ENCODE measurements around the gene OPCML.

Gene OPCML

GRCh38 chr11:132962041-132962440 lies 570.3 kb downstream of the OPCML start:
- no peak overlapping the region for H3K4me2 ChIP-seq (ENCODE audit: low read depth, low read length)
- TF ChIP-seq EZH2 (optimal IDR thresholded peaks at IDR 0.05; ENCODE audit: low read depth, low read length), result no peak
- TF ChIP-seq EZH2phosphoT487 (IDR thresholded peaks at IDR 0.05; ENCODE audit: low read length), result no peak
- TF ChIP-seq CTCF (IDR thresholded peaks at IDR 0.05; ENCODE audit: low read length), result no peak
- no peak overlapping the region for H3K27ac ChIP-seq (ENCODE audit: low read length)
- H3K79me2 ChIP-seq (ENCODE audit: low read length), result no peaks in the 10 kb centered on the region
- DNase-seq, result no peak
- no peaks in the 10 kb centered on the region for H4K20me1 ChIP-seq (ENCODE audit: insufficient read depth, low read length)
- H3F3A ChIP-seq (ENCODE audit: insufficient read depth, low read length), result no peaks in the 10 kb centered on the region
- H3K4me1 ChIP-seq (ENCODE audit: low read length), result no peaks in the 10 kb centered on the region
- H3K9me3 ChIP-seq (replicated peaks; ENCODE audit: insufficient read depth, low read length), result no peaks in the 10 kb centered on the region
- no peaks in the 10 kb centered on the region for H3K9me2 ChIP-seq (replicated peaks; ENCODE audit: insufficient read depth, low read length)
- H2AFZ ChIP-seq (ENCODE audit: low read length), result no peak overlapping the region
- no peaks in the 10 kb centered on the region for H3K27me3 ChIP-seq (replicated peaks; ENCODE audit: insufficient read depth, low read length)
- no peak overlapping the region for H3K4me3 ChIP-seq (ENCODE audit: low read length)
- H3K36me3 ChIP-seq (replicated peaks; ENCODE audit: insufficient read depth, low read length), result no peaks in the 10 kb centered on the region
- no peak overlapping the region for H3K9ac ChIP-seq (ENCODE audit: low read length)

GRCh38 chr11:132961453-132961852 lies 570.8 kb downstream of the OPCML start:
- Histone ChIP-seq H2AFZ (ENCODE audit: low read length) (no peak overlapping the region), H3K79me2 (ENCODE audit: low read length) (no peaks in the 10 kb centered on the region), H3K4me2 (ENCODE audit: low read depth, low read length) (no peak overlapping the region), H3K36me3 (replicated peaks; ENCODE audit: insufficient read depth, low read length) (no peaks in the 10 kb centered on the region), H3K9me3 (replicated peaks; ENCODE audit: insufficient read depth, low read length) (no peaks in the 10 kb centered on the region), H3F3A (ENCODE audit: insufficient read depth, low read length) (no peaks in the 10 kb centered on the region), H3K27me3 (replicated peaks; ENCODE audit: insufficient read depth, low read length) (no peaks in the 10 kb centered on the region), H4K20me1 (ENCODE audit: insufficient read depth, low read length) (no peaks in the 10 kb centered on the region), H3K9ac (ENCODE audit: low read length) (no peak overlapping the region), H3K4me1 (ENCODE audit: low read length) (no peaks in the 10 kb centered on the region), H3K9me2 (replicated peaks; ENCODE audit: insufficient read depth, low read length) (no peaks in the 10 kb centered on the region), H3K27ac (ENCODE audit: low read length) (no peak overlapping the region), H3K4me3 (ENCODE audit: low read length) (no peak overlapping the region)
- TF ChIP-seq CTCF (IDR thresholded peaks at IDR 0.05; ENCODE audit: low read length) (no peak), EZH2 (optimal IDR thresholded peaks at IDR 0.05; ENCODE audit: low read depth, low read length) (no peak), EZH2phosphoT487 (IDR thresholded peaks at IDR 0.05; ENCODE audit: low read length) (no peak)
- DNase-seq, result no peak

DNA sequence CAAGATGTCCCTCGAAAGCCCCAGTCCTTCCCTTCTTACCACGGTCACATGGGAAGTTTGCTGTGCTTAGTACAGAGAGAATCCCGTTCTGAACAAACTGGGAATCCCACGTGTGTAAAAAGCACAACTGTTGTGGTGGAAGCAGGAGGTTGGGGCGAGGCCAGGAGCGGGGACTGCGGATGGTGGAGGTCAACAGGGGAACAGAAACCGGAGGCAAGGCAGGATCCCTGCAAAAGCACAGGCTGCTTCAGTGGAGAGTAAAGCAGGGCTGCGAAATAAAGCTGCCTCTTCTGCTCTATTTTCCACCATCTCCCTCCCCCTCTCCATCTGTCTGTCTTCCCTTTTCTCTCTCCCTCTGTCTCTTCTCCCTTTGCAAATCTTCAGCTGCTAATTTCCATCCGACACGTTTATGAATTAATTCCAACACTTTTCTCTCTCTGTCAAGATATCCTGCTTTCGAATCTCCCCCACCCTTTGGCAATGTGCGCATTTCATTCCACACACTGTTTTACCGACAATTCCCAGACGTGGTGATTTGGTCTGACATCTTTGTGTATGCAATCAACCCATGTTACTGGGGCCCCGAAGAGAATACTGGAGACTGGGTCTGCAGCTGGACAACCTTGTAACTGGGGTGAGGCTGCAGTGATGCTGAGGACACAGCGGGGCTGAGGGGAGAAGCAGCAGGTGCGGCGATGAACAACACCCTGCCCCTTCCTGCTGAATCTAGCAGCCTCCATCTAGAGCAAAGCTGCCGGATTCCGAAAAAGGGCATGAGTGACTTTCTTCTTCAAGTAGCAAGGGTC lies 571.8 kb downstream of the OPCML start:
- DNase-seq, result no peak
- Histone ChIP-seq H3K4me3 (ENCODE audit: low read length) (no peak overlapping the region), H3K27me3 (replicated peaks; ENCODE audit: insufficient read depth, low read length) (no peaks in the 10 kb centered on the region), H3F3A (ENCODE audit: insufficient read depth, low read length) (no peaks in the 10 kb centered on the region), H3K9ac (ENCODE audit: low read length) (no peak overlapping the region), H4K20me1 (ENCODE audit: insufficient read depth, low read length) (no peaks in the 10 kb centered on the region), H2AFZ (ENCODE audit: low read length) (no peak overlapping the region), H3K79me2 (ENCODE audit: low read length) (no peaks in the 10 kb centered on the region), H3K4me2 (ENCODE audit: low read depth, low read length) (no peak overlapping the region), H3K9me3 (replicated peaks; ENCODE audit: insufficient read depth, low read length) (no peaks in the 10 kb centered on the region), H3K36me3 (replicated peaks; ENCODE audit: insufficient read depth, low read length) (no peaks in the 10 kb centered on the region), H3K27ac (ENCODE audit: low read length) (no peak overlapping the region), H3K9me2 (replicated peaks; ENCODE audit: insufficient read depth, low read length) (no peaks in the 10 kb centered on the region), H3K4me1 (ENCODE audit: low read length) (no peaks in the 10 kb centered on the region)
- no peak for TF ChIP-seq CTCF (IDR thresholded peaks at IDR 0.05; ENCODE audit: low read length)
- no peak for TF ChIP-seq EZH2 (optimal IDR thresholded peaks at IDR 0.05; ENCODE audit: low read depth, low read length)
- TF ChIP-seq EZH2phosphoT487 (IDR thresholded peaks at IDR 0.05; ENCODE audit: low read length), result no peak
